ENCODE measurements around the gene SUV39H2.
"Not testable (repeated sequence)": the region's sequence is repeated elsewhere in the genome, so short reads cannot be mapped to it uniquely, and the experiment has no call there.

The SUV39H2 gene

GRCh38 chr10:14930610-14931009 is 51.9 kb downstream of the SUV39H2 start:
- DNase-seq (ENCODE audit: low read depth in 1 of 2, low spot score in 1 of 2) = no peak

- DNase-seq (ENCODE audit: low read depth in 1 of 2, low spot score in 1 of 2) = no peak
These were observed 57.9 kb downstream of the SUV39H2 start for GRCh38 chr10:14936584-14936983.

- not testable (repeated sequence) for DNase-seq (ENCODE audit: low read depth in 1 of 2, low spot score in 1 of 2)
These were observed 60.3 kb downstream of the SUV39H2 start for GRCh38 chr10:14938971-14939370.

GRCh38 chr10:14942147-14942949 is 63.7 kb downstream of the SUV39H2 start:
- DNase-seq (ENCODE audit: low read depth in 1 of 2, low spot score in 1 of 2) = not testable (repeated sequence)

- not testable (repeated sequence) for DNase-seq (ENCODE audit: low read depth in 1 of 2, low spot score in 1 of 2)
These were observed 64.3 kb downstream of the SUV39H2 start for GRCh38 chr10:14942950-14943338.

- no peak for DNase-seq (ENCODE audit: low read depth in 1 of 2, low spot score in 1 of 2)
These were observed 66.4 kb downstream of the SUV39H2 start for GRCh38 chr10:14945108-14945507.

GRCh38 chr10:14947268-14947667 is 68.6 kb downstream of the SUV39H2 start:
- DNase-seq (ENCODE audit: low read depth in 1 of 2, low spot score in 1 of 2) = no peak

GRCh38 chr10:14949291-14949690 is 70.6 kb downstream of the SUV39H2 start:
- DNase-seq (ENCODE audit: low read depth in 1 of 2, low spot score in 1 of 2) = no peak

GRCh38 chr10:14952851-14953423 is 74.3 kb downstream of the SUV39H2 start:
- DNase-seq (ENCODE audit: low read depth in 1 of 2, low spot score in 1 of 2) = no peak

GRCh38 chr10:14953424-14954000 is 74.8 kb downstream of the SUV39H2 start:
- DNase-seq (ENCODE audit: low read depth in 1 of 2, low spot score in 1 of 2) = no peak

All from activated T-helper 1 cell treated with anti-CD3 and anti-CD28 coated beads, Interleukin-2, amount 50 U/mL, for 16 hours (primary cell).